Measurements from ENCODE around the gene ZSCAN16.

GRCh38 chr6:28142446-28142845 is 18.0 kb downstream of the ZSCAN16 start:
- TF ChIP-seq, protein P1, sequence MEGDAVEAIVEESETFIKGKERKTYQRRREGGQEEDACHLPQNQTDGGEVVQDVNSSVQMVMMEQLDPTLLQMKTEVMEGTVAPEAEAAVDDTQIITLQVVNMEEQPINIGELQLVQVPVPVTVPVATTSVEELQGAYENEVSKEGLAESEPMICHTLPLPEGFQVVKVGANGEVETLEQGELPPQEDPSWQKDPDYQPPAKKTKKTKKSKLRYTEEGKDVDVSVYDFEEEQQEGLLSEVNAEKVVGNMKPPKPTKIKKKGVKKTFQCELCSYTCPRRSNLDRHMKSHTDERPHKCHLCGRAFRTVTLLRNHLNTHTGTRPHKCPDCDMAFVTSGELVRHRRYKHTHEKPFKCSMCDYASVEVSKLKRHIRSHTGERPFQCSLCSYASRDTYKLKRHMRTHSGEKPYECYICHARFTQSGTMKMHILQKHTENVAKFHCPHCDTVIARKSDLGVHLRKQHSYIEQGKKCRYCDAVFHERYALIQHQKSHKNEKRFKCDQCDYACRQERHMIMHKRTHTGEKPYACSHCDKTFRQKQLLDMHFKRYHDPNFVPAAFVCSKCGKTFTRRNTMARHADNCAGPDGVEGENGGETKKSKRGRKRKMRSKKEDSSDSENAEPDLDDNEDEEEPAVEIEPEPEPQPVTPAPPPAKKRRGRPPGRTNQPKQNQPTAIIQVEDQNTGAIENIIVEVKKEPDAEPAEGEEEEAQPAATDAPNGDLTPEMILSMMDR (IDR thresholded peaks at IDR 0.05): no peak
- TF ChIP-seq POLR2A (IDR thresholded peaks at IDR 0.05): no peak
